T-helper 22 cell (primary cell): ENCODE measurements around the gene MEAF6.
"Not testable (repeated sequence)": the region's sequence is repeated elsewhere in the genome, so short reads cannot be mapped to it uniquely, and the experiment has no call there.

ENCODE experiments used
- DNase-seq: peaks from one replicate; pipeline ENCODE4 v3.0.0-alpha.2; 2020; ENCODE audit warnings: low read depth

Gene MEAF6

GRCh38 chr1:37532418-37533156 lies 18.0 kb upstream of the MEAF6 start:
- not testable (repeated sequence) for DNase-seq

DNA sequence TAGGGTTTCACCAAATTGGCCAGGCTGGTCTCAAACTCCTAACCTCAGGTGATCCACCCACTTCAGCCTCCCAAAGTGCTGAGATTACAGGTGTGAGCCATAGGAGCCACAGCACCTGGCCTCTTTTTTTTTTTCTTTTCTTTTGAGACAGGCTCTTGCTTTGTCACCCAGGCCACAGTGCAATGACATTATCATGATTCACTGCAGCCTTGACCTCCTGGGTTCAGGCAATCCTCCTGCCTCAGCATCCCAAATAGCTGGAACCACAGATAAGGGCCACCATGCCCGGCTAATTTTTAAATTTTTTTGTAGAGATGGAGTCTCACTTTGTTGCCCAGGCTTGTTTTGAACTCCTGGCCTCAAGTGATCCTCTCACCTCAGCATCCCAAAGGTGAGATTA lies 15.3 kb upstream of the MEAF6 start:
- not testable (repeated sequence) for DNase-seq

GRCh38 chr1:37519613-37520012 lies 5.0 kb upstream of the MEAF6 start:
- no peak for DNase-seq

- not testable (repeated sequence) for DNase-seq
Observed at GRCh38 chr1:37518929-37519328, 4.4 kb upstream of the MEAF6 start.

- not testable (repeated sequence) for DNase-seq
Observed at GRCh38 chr1:37518241-37518640, 3.7 kb upstream of the MEAF6 start.

DNA sequence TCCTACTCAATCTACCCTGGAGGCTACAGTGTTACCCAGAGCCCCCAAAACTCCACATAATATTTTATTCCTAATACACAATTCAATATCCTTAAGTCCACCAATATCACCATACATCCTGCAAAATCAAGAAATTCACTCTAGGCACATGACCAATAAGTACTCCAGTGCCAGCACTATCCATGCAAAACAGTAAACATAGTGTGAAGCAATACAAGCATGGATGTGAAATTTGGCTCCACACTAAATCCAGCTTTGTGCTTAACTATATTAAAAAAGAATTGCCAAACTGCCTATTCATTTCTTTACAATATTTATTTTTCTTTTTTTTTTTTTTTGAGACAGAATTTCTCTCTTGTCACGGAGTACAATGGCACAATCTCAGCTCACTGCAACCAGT lies 3.0 kb upstream of the MEAF6 start:
- no peak for DNase-seq

GRCh38 chr1:37515185-37516034 lies 844 bp upstream of the MEAF6 start:
- no peak for DNase-seq

DNA sequence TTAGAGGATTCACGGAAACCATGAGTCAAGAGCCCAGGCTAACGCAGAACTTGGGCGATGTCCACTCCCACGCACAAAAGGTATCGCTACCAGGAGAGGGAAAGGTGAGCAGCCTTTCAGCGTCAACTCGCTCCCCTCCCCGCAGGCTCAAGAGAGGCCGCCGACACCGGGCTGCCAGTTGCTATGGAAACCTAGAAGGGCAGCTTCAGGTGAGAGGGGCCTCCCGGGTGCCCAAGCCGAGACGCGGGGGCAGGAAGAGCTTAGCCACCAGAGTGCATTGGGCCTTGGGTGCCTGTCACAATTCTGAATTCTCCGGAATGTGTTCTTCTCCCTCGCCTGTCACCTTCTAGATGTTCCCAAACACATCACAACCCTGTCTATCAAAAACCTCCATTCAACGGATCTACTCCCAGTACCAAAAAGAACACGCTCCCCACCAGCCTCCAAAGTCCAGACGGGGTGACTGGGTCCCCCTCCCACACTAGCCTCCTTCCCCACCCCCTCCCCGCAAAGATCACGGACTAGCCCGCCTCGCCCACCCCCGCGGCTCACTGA lies 694 bp downstream of the MEAF6 start:
- peak; percentile 25 for DNase-seq

- no peak for DNase-seq
Observed at GRCh38 chr1:37509181-37509580, 5.4 kb downstream of the MEAF6 start.

DNA sequence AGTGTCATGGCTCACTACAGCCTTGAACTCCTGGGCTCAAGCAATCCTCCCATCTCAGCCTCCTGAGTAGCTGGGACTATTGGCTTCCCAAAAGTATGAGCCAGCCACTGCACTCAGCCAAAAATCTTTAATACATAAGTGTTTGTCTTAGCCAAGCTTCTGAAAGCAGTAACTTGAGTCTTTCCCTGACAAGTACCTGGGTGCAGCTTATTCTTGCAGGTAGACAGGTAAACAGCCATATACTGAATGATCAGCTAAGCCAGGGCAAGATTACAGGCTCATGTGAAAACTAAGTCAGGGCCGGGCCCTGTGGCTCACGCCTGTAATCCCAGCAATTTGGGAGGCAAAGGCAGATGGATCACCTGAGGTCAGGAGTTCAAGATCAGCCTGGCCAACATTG lies 7.8 kb downstream of the MEAF6 start:
- DNase-seq: no peak

DNA sequence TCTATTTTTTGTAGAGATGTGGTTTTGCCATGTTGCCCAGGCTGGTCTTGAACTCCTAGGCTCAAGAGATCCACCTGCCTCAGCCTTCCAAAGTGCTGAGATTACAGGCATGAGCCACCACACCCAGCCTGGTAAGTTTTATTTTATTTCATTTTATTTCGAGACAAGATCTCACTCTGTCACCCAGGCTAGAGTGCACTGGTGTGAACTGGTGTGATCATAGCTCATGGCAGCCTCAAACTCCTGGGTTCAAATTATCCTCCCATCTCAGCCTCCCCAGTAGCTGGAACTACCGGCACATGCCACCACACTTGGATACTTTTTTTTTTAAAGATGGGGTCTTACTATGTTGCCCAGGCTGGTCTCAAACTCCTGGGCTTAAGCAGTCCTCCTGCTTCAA lies 11.8 kb downstream of the MEAF6 start:
- not testable (repeated sequence) for DNase-seq

DNA sequence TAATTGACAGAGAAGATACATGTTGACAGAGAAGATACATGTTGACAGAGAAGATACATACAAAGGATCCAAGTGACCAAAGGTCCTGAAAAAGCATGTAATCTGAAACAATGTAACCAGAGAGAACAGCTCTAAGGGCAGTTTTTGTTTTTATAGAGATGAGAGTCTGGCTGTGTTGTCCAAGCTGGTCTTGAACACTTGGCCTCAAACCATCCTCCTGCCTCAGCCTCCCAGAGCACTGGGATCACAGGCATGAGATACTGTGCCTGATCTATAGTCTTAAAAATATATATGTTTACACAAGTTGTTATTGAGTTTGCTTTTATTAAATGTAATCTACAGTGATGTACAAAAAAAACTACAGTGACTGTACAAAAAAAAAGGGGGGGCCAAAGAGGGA lies 12.5 kb downstream of the MEAF6 start:
- no peak for DNase-seq

GRCh38 chr1:37501661-37502060 lies 12.9 kb downstream of the MEAF6 start:
- no peak for DNase-seq

DNA sequence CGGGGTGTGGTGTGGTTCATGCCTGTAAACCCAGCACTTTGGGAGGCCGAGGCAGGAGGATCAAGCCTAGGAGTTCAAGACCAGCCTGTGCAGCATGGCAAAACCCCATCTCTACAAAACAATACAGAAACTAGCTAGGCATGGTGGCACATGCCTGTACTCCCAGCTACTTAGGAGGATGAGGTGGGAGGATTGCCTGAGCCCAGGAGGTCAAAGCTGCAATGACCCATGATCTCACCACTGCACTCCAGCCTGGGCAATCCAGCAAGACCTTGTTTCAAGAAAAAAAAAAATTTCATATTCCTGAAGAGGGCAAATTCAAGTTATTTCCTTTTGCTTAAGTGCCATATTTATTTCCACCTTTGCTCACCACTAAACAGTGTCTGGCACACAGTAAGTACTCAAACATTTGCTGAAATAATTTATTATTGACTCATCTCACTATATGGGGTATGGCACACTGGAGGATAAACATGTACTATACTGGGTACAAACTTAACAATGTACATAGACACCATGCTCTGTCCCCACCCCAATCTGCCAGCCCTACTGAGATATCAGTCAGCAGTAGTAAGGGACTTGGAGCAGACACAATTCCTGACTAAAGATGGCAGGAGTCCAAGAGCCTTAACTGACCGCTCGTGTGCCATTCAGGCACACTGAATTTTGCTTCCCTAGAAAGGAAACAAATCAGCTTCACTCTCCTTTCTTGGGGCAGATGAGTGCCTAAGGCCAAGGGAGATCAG lies 15.5 kb downstream of the MEAF6 start:
- DNase-seq: no peak

- DNase-seq: no peak
Observed at GRCh38 chr1:37497832-37498231, 16.7 kb downstream of the MEAF6 start.

- no peak for DNase-seq
Observed at GRCh38 chr1:37495875-37496274, 18.7 kb downstream of the MEAF6 start.

- no peak for DNase-seq
Observed at GRCh38 chr1:37493336-37494098, 21.0 kb downstream of the MEAF6 start.

DNA sequence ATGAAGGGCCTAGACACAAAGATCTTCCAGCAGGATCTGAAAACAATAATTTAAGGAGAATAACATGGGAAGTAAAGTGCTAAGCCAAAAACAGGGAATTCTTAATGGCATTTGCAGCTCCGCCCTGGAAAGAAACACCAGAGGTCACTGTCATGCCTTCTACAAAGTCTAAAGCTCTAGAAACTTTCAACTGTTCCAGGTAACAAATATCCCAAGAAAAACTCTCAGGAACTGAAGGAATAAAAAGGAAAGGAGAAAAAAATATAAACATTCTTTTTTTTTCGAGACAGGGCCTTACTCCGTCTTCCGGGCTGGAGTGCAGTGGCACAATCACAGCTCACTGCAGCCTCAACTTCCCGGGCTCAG lies 27.0 kb downstream of the MEAF6 start:
- DNase-seq: no peak

DNA sequence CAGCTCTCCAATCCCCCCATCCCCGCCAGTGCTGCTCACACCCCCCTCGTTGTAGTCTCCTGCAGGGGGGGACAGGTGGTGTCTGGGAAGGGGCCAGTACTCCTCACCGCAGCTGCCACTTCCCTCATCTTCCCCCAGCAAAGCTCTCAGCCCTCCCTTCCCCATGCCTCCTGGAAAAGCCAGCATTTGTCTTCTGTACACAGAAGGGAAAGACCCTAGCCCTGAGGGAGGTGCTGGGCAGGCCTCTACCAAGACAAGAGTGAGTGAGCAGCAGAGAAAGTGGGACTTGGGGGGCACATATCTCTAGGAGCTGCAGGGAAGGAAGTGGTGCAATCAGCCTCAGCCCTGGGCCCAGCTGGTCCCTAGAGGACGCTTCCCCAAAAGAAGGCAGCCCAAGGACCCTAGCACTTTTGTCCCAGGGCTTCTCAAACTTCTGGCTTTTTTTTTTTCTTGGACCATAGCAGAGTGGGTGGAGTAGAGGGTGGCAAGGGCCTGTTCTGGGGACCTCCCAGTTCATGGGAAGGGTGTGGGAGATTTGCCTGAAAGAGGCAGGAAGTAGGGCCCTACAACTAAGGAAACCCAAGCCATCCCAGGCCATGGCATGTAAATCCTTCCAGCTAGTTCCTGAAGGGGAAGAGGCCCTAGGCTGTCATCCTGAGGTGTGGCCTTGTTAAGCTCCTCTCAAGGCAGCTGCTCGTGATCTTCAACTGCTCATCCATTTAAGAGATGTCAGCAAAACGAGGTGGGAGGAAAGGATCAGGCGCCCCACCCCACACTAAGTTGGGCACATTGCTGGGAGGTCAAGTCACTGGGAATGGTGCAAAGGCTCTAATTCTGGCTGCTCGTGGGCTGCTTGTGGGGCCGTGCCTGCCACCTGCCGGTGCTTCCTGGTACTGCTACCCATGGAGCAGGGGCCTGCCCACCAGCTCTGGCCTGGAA lies 27.6 kb downstream of the MEAF6 start:
- DNase-seq: peak; percentile 45

GRCh38 chr1:37485902-37486679 lies 28.5 kb downstream of the MEAF6 start:
- DNase-seq: no peak
